Mesodermal cell (in vitro differentiated cells): ENCODE results near the gene VPS26C. TPM values are rescaled to one million over a fixed set of nuclear protein-coding genes. Genes with fewer than 3 reads are reported as not detected.
A peak's percentile ranks its signal among the peaks of the same experiment; 100 is the strongest.
"Not testable (repeated sequence)": the region's sequence is repeated elsewhere in the genome, so short reads cannot be mapped to it uniquely, and the experiment has no call there.

Experiments used
- H3K27ac ChIP-seq: 2 replicates; pipeline ENCODE4 v1.7.0; 2013; ENCODE audit warnings: mild to moderate bottlenecking, low read depth, low read length, moderate library complexity; ENCODE audit not compliant: severe bottlenecking
- H3K36me3 ChIP-seq: 2 replicates; pipeline ENCODE4 v1.7.1; 2013; ENCODE audit warnings: mild to moderate bottlenecking, low read length, moderate library complexity; ENCODE audit not compliant: control insufficient read depth, insufficient read depth
- H3K4me1 ChIP-seq: one replicate; pipeline ENCODE4 v1.7.1; 2013; ENCODE audit warnings: mild to moderate bottlenecking, low read length; ENCODE audit not compliant: insufficient read depth, control insufficient read depth, poor library complexity, severe bottlenecking
- H3K4me3 ChIP-seq: 2 replicates; pipeline ENCODE4 v1.7.0; 2013; ENCODE audit warnings: low read length, control low read depth, mild to moderate bottlenecking; ENCODE audit not compliant: insufficient read depth, poor library complexity, severe bottlenecking; ENCODE audit errors: extremely low read depth
- H3K9me3 ChIP-seq: 2 replicates; pipeline ENCODE4 v1.7.1; 2013; ENCODE audit warnings: mild to moderate bottlenecking, low read length, moderate library complexity; ENCODE audit not compliant: control insufficient read depth
- WGBS, 2 experiments: methylation state at CpG; one replicate each; pipeline ENCODE4 v1.1.5; 2013; ENCODE audit warnings: missing lambda C conversion rate in 2 of 2; ENCODE audit not compliant: insufficient coverage in 2 of 2; 5-methylcytosine and 5-hydroxymethylcytosine counted together
- polyA plus RNA-seq, 2 experiments: library from polyadenylated mRNA; stranded (reverse); fragments of 50-300 nt; gene quantifications; one replicate each; pipeline ENCODE4 v1.2.3, GENCODE V29; 2013

Gene VPS26C
- 41.7 TPM for polyA plus RNA-seq (2013, experiment 1 of 2)
- polyA plus RNA-seq (2013, experiment 2 of 2) = 40.2 TPM

GRCh38 chr21:37267269-37268185 lies at the start of gene VPS26C:
TSS of gene VPS26C (minus strand) at chr21:37267334. CDS start at chr21:37267294, 40 bp downstream.
- peak within 1 kb of the TSS; percentile 99 for H3K27ac ChIP-seq
- no peaks in the 10 kb centered on the region for H3K9me3 ChIP-seq
- peak within 1 kb of the TSS; percentile 81 for H3K4me3 ChIP-seq
- H3K4me1 ChIP-seq = peaks cover 4% of the 10 kb centered on the region
- peaks cover 5% of the 10 kb centered on the region for H3K36me3 ChIP-seq
- 0 to 1% methylated on average over 68 to 75 of the region's 86 CpGs for WGBS, 2 experiments

GRCh38 chr21:37316072-37316471 lies 48.9 kb upstream of the VPS26C start:
- H3K27ac ChIP-seq, H3K36me3 ChIP-seq, H3K4me3 ChIP-seq, H3K4me1 ChIP-seq, H3K9me3 ChIP-seq: not testable (repeated sequence)
- 100% methylated on average over 1 of the region's 2 CpGs; no CpG with 5 or more reads in 1 of the 2 experiments for WGBS, 2 experiments

- H3K4me1 ChIP-seq = no peaks in the 10 kb centered on the region
- no peak overlapping the region for H3K4me3 ChIP-seq
- H3K9me3 ChIP-seq = no peaks in the 10 kb centered on the region
- H3K36me3 ChIP-seq = no peaks in the 10 kb centered on the region
- 90 to 100% methylated on average over 1 to 2 of the region's 4 CpGs for WGBS, 2 experiments
- no peak overlapping the region for H3K27ac ChIP-seq
Observed at GRCh38 chr21:37300114-37300751, 33.1 kb upstream of the VPS26C start.

GRCh38 chr21:37297364-37297763 lies 30.2 kb upstream of the VPS26C start:
- 80 to 96% methylated on average over 2 to 3 of the region's 7 CpGs for WGBS, 2 experiments
- Histone ChIP-seq H3K27ac (no peak overlapping the region), H3K36me3 (no peaks in the 10 kb centered on the region), H3K9me3 (no peaks in the 10 kb centered on the region), H3K4me1 (peaks cover 4% of the 10 kb centered on the region), H3K4me3 (no peak overlapping the region)

GRCh38 chr21:37294679-37295078 lies 27.5 kb upstream of the VPS26C start:
- peaks cover 4% of the 10 kb centered on the region for H3K4me1 ChIP-seq
- H3K36me3 ChIP-seq = no peaks in the 10 kb centered on the region
- H3K9me3 ChIP-seq = no peaks in the 10 kb centered on the region
- H3K27ac ChIP-seq = no peak overlapping the region
- 76 to 88% methylated on average over 4 to 5 of the region's 5 CpGs for WGBS, 2 experiments
- no peak overlapping the region for H3K4me3 ChIP-seq

GRCh38 chr21:37292941-37293340 lies 25.8 kb upstream of the VPS26C start:
- 89 to 100% methylated on average over 1 of the region's 3 CpGs for WGBS, 2 experiments
- Histone ChIP-seq H3K4me1 (peaks cover 4% of the 10 kb centered on the region), H3K9me3 (no peaks in the 10 kb centered on the region), H3K4me3 (no peak overlapping the region), H3K27ac (no peak overlapping the region), H3K36me3 (no peaks in the 10 kb centered on the region)

- WGBS, 2 experiments = 85% methylated on average over 1 of the region's 1 CpG; no CpG with 5 or more reads in 1 of the 2 experiments
- Histone ChIP-seq H3K4me3 (no peak overlapping the region), H3K36me3 (no peaks in the 10 kb centered on the region), H3K9me3 (no peaks in the 10 kb centered on the region), H3K4me1 (peaks cover 4% of the 10 kb centered on the region), H3K27ac (no peak overlapping the region)
Observed at GRCh38 chr21:37292041-37292440, 24.9 kb upstream of the VPS26C start.

GRCh38 chr21:37283191-37283710 lies 16.1 kb upstream of the VPS26C start:
- 96 to 98% methylated on average over 23 to 24 of the region's 38 CpGs for WGBS, 2 experiments
- H3K27ac ChIP-seq, H3K4me3 ChIP-seq, H3K9me3 ChIP-seq, H3K4me1 ChIP-seq, H3K36me3 ChIP-seq: not testable (repeated sequence)

- not testable (repeated sequence) for H3K4me3 ChIP-seq, H3K27ac ChIP-seq, H3K4me1 ChIP-seq, H3K36me3 ChIP-seq, H3K9me3 ChIP-seq
- 93 to 95% methylated on average over 6 of the region's 10 CpGs for WGBS, 2 experiments
Observed at GRCh38 chr21:37282602-37283001, 15.5 kb upstream of the VPS26C start.

GRCh38 chr21:37281993-37282392 lies 14.9 kb upstream of the VPS26C start:
- H3K4me3 ChIP-seq = no peak overlapping the region
- no peaks in the 10 kb centered on the region for H3K9me3 ChIP-seq
- WGBS, 2 experiments = 39 to 49% methylated on average over 5 to 8 of the region's 16 CpGs
- no peaks in the 10 kb centered on the region for H3K36me3 ChIP-seq
- H3K27ac ChIP-seq = no peak overlapping the region
- H3K4me1 ChIP-seq = no peaks in the 10 kb centered on the region
